Kidney glomerular epithelial cell (primary cell): ENCODE results near the gene CSF1.
"Not testable (repeated sequence)": the region's sequence is repeated elsewhere in the genome, so short reads cannot be mapped to it uniquely, and the experiment has no call there.

ENCODE experiments used
- DNase-seq: peaks from one replicate; lab custom pipeline; 2025; lab: John Stamatoyannopoulos, UW

The CSF1 gene

DNA sequence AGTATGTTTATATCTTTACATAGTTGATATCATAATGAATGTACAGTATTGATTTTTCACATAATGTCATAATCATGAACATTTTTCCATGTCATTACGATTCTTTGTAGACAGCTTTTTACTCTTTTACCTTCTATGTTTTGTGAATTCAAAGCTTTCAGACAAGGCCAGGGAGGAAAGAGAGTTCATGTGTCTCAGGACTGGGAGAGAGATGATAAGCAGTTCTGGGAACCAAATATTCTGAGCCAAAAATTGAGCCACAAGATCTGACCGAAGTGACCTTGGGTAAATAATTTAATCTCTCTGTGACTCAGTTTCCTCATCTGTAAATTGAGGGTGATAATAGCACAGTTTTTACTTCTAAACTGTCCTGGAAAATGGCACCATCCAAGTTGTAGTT is 31.8 kb downstream of the CSF1 start:
- DNase-seq: no peak

DNA sequence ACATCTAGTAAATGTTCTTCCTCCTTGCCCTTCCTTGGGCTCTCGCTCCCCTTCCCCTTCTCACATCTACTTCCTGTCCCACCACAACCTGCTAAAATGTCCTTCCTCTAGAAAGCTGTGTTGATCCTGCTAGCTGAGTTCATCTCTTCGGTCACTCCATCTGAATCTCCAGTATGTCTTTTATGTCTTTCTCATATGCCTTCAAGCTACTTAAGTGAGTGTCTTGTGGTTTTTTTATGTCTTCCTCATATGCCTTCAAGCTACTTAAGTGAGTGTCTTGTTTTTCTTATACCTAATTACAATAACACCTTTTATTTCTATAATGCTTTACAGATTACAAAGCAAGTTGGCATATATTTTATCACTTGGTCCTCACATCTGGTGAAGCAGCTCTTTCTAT is 33.9 kb downstream of the CSF1 start:
- DNase-seq: no peak

DNA sequence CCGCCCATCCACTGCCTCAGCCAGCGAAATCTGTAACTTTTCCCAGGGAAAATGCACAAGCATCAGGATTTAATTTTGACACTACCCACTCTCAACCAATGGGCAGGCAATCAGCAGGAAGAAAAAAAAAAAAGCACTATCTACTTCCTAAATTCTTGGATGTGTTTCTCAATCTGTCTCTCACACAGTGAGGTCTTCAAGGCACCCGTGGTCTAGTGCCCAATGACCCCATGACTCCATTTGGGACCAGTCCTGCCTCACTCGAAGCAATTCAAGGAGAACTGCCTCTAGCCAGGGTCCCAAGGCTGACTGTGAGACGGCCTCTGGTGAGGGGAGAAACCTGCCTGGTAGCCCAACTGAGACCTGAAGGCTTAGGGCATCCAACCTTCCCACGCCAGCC is 35.9 kb downstream of the CSF1 start:
- DNase-seq: no peak

DNA sequence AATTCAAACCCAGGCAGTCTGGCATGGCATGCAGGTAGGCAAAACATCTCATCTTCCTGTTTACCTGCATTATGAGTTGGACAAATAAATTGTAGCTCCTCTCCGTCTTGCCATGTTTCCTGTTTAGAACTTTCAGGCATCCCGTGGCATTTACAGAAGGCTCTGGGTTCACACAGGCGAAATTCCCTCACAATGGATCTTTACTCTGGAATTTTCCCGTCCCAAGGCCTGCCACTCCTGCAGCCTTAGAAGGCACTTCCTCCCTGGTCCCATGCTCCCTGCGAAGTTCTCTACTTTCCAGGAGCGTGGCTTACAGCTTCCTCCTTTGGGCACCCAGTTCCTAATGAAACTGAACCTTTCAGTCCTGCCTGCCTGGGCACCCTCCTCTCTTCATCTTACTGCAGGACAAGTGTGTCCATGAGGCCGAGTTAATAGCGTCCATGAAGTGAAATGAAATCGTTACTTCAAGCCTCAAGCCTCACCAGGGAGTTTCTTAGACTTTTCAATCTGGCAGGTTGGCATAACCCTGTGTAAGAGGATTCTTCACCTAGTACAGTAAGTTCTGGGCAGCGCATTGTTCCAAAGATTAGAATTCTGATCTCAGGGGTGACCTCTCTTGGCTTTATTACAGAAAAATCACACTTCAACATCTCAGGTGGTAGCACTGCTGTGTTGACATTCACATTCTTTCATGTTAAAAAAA is 37.1 kb downstream of the CSF1 start:
- DNase-seq: no peak

DNA sequence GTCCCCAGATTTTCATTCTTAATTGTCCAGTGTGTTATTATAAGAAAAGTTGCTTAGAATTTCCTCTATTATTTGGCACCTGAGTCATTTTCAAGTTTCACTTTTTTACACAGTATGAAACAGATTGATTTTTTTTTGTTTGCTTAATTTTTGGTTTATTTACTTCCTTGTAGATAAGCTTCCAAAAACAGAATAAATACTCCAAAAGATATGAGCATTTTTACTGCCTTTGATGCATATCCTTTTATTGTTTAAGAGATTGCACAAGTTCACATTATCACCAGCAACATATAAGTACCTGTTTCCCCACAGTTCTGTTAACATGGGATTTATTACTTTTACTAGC is 37.6 kb downstream of the CSF1 start:
- DNase-seq: no peak

DNA sequence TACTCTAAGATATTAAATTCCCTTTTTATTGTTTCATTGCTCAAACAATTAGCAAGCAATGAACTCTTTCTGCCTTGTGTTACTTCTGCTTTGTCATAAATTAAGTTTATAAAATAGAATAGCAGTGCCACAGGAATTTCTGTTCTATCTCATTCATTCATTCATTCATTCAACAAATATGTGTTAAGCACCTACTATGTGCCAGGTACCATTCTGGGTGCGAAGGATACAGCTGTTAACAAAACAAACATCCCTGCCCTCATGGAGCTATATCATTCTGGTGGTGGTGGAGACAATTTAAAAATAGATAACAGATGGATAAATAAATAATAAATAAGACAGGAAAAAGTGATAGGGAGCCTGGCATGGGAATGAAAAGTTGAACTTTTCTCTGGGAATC is 39.4 kb downstream of the CSF1 start:
- no peak for DNase-seq

DNA sequence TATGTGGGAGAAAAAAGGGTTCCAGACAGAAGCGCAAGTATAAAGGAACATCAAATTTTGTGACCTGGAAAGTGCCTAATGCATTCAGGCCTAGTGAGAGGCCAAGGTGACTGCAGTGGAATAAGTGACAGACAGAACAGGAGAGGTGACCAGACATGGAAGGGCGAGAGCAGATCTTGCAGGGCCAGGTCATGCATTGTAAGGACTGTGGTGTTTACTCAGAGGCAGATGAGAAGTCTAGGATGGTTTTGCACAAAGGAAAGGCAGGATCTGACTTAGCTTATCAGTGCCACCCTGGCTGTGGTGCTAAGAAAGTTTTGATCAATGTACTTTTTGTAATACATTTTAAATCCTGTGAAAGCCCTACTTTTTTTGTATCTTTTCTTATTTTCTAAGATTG is 39.9 kb downstream of the CSF1 start:
- no peak for DNase-seq

DNA sequence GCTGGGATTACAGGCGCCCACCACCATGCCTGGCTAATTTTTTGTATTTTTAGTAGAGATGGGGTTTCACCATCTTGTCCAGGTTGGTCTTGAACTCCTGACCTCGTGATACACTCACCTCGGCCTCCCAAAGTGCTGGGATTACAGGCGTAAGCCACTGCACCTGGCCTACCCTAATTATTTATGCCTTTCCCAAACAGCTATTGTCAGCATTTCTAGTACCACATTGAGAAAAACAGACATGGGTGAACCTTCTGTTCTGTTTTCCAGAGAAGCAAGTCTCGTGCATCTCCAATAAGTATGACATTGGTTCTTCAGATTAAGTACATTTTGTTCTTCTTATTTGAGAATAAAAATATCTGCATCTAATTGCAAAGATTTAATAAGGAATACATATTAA is 40.9 kb downstream of the CSF1 start:
- not testable (repeated sequence) for DNase-seq

DNA sequence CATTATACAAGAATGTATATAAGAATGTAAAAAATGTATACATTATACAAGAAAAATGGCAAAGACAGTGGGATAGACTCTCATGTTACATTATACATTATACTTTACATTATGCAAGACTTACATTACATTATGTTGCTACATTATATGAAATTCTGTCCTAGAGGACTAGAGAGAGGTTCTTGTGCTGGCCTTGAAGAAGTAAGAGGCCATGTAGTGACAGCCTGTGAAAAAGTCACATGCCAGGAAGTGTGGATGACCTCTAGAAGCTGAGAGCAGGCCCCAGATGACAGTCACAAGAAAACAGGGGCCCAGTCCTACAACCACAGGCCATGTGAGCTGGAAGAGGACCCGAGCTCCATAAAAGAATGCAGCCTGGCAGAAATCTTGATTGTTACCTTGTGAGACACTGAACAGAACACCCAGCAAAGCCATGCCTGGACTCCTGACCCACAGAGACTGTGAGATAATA is 43.4 kb downstream of the CSF1 start:
- no peak for DNase-seq

DNA sequence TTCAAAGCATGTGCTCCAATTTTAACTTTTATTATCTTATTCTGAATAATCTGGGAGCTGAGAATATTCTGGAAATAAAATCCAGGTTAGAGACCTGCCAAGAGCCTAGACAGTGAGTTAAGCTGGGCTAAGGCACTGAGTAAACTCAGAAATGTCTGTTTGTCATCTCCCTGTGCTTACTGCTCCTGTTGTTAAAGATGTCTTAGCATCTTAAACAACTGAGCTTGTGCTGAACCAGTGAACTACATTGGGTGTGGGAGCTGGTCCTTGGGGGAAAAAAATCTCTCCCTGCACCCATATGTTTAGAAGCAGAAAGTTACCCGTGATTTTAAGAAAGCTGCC is 49.0 kb downstream of the CSF1 start:
- DNase-seq: no peak

DNA sequence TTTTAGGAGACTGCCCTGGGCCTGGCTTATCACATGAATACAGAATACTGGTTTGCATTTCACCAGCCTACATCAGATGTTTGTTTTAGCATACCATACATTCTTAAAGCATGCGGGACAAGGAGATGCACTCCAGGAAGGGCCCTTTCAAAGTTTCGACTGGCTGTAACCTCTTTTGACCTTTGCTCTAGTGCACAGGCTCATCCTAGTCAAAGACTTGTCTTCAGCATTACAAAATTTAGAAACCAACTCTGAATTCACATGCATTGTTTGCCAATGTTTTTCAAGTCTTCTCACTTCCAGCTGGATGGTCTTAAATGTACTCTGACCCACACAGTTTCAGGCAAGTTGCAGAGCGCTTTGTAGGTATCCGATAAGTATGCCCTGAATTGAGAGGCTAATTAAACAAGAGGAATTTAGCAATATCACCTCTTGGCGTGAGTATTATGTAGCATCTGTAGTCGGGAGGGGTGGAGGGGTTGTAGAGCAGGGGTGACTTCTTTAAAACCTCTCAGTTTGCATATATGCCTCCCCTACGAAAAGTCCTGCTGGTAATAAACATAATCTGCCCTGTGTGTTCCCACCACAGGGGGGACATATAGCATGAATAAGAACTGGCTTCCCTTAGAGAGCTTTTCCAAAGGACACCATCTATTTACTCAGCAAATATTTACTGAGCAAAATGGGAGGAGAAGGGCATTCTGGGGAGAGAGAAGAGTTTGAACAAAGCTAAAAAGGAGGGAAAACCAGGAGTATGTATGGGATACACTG is 49.5 kb downstream of the CSF1 start:
- peak; percentile 65 for DNase-seq

DNA sequence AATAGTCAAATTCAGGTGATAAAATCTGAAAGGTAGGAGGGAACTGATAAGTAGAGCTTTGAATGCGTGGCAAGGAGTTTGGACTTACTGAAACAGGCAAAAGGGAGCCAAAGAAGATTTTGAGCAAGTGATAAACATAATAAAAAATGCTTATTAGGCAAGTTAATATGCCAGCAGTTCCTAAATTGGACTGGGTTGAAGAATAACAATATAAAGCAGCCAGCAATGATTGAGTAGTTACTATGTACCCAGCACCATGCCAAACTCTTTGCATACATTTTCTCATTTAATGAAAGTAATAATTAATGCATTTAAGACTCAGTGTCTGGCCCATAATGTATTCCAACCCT is 50.1 kb downstream of the CSF1 start:
- no peak for DNase-seq

DNA sequence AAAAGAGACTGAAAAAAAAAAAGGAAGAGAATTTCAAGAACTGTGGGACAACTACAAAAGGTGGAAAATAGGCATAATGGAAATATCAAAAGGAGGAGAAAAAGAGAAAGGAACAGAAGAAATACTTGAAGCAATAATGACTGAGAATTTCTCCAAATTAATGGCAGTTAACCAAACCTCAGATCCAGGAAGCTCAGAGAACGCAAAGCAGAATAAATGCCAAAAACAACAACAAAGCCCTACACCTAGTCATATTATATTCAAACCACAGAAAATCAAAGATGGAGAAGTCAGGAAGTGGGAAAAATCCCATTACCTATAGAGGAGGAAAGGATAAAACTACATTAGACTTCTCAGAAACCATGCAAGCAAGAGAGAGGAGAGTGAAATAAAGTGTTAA is 53.2 kb downstream of the CSF1 start:
- DNase-seq: no peak

DNA sequence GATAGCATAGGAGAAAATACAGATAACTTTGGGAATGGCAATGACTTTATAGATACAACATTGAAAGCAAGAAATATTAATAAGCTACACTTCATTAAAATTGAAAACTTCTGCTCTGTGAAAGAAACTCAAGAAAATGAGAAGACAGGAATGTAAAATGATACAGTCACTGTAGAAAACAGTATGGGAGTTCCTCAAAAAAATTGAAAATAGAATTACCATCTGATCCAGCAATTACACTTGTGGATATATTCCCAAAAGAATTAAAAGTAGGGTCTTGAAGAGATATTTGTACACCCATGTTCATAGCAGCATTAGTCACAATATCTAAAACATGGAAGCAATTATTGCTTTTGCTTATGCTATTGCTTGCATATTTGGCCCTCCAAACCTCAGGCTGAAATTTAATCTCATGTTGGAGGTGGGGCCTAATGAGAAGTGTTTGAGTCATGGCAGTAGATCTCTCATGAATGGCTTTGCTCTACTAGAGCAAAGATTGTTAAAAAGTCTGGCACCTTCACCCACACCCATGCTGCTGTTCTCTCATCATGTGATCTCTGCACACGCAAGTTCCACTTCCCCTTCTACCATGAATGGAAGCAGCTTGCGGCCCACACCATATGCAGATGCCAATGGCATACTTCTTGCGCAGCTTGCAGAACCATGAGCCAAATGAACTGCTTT is 58.6 kb downstream of the CSF1 start:
- no peak for DNase-seq

DNA sequence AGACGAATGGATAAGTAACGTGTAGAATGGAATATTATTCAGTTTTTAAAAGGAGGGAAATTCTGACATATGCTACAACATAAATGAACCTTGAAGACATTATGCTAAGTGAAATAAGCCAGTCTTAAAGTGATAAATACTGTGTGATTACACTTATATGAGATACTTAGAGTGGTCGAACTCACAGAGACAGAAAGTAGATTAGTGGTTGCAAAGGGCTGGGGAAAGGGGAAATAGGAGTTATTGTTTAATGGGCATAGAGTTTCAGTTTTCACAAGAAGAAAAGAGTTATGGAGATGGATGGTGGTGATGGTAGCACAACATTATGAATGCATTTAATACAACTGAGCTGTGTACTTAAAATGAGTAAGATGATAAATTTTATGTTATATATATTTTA is 59.3 kb downstream of the CSF1 start:
- DNase-seq: no peak

DNA sequence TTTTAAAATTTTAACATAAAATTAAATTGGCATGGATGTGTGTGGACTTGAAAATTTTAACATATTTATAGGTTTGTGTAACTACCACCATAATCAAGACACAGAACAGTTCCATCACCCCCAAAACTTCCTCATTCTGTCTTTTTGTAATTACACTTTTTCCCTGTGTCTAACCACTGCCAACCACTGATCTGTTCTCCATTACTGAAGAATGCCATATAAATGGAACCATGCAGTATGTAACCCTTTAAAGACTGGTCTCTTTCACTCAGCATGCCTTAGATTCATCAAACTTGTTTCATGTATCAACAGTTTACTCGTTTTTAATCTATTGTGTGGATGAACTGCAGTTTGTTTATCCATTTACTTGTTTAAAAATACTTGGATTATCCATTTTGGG is 60.9 kb downstream of the CSF1 start:
- no peak for DNase-seq

DNA sequence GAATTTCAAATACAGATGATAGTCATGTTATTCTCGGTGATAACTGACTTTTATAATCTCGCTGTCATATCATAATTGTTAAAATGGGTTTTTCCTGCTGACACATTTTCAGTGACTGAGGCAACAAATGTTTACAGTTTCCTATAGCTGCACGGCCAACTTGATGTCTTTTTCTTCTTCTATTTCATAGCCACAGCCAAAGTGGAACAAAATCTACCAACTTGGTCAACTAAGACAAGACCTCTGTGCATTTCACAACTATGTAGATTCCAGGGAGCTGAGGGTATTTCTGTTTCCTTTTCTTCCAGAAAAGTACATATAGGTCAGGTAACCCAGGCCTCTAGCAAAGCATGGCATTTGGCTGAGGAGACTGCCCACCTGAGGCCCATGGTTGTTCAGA is 63.5 kb downstream of the CSF1 start:
- no peak for DNase-seq

DNA sequence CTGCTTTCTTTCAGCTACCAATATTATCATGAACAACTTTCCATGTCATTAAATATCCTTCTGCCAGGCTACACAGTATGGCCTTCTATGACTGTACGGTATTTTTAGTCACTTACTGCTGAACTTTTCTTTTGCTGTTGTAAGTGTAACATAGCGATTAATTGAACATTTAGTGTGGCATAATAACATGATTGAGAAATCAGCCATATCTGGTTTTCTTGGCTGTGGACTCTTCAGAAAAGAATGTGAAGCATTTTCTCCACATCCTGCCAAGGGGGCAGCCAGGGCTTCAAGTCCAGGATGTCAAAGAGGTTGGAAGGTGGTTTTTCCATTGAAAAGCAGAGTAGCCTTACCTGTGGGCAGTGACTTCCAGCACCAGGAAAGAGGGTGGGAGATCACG is 65.1 kb downstream of the CSF1 start:
- DNase-seq: peak; percentile 71

DNA sequence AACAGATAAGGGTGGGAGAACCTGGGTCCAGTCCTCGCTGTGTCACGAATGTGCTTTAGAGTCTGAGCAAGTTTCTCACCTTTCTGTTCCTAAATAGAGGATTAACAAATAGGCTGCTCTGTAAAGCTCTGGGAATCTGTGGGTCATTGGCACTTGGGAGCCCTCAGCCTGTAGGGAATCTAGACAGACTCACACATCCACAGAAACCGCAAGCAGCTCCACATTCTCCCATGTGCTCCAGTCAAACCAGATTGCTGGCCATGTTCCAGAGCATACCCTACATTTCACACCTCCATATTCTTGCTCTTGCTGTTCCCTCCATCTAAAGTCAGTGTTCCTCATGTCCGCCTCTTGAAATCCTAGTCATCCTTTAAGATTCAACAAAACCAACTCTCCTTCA is 66.1 kb downstream of the CSF1 start:
- no peak for DNase-seq

DNA sequence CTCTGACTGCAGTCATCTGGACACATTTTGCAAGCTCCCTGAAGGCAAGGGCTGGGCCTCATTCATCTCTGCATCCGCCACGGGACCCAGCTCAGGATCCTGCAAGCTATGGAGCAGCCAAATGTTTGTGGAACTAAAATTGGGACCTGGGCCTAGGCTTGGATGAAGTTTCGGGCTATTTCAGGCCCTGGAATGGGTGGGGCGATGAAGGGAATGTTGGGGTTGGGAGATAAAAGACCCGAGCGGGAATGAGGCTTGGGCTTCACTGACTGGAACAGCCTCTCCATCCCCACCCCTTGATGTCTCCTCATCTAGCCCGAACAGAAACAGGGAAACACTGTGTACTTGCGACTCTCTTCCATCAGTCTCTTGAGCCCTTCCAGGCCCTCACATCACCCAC is 66.6 kb downstream of the CSF1 start:
- DNase-seq: no peak

DNA sequence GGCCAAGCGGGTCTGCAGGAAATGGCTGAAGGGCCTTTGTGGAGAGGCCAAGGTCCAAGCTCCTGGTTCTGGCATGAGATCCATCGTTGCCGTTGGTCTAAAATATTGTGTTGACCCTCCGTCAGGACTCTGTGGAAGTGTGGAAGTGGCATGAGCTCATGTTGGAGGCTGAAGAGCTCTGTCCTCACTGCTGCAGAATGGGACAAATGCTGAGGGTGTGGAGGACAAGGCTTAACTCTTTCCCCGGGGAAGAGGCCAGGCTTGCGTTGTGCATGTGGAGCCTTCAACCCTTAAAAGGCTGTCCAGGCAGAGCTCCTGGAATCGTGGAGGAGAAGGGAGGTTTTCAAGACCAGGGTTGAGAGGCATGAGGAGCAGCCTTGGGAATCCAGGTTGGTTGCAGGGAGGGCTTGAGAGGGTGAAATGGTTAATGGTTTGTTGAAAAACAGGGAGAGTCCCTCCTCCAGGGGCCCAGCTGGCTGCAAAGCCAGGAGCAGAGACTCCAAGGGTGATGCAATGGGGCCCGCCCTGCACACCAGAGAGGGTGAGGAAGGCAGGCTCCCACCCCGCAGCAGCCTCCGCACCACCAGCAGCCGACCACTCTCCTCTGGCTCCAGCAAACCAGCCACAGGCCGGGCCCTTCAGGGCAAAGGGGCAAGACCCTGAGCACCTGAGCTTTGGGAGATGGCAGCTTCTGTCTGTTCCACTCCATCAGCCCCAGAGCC is 67.2 kb downstream of the CSF1 start:
- DNase-seq: no peak

DNA sequence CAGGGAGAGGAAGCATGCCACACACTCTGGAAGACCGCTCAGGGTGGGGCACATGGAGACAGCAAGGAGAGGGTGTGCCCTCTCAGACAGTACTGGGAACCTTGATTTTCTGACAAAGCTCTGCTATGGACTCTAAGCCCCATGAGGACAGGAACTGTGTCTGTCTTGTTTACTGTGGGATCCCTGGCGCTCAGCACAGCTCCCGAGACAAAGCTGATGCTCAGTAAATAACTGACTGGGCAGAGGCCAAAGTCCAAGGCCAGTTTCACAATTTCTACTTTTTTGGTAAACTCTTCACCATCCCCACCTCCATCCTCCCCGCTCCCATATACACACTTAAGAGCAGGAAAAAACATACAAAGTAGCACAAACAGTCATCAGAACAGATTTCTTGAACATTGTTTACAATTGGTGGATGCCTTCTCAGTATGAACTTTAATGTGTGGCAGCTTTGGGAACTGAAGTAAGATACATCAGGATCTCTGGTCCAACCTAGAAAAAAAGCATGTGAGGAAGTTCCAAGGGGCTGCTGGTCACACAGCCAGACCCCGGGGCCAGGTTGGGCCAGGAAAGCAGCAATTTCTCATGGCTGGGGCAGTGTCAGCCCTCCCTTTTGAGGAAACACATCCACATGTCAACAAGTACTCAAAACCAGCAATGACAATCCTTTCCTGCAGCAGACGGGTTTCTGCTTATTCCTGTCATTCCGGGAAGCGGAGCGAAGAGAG is 68.3 kb downstream of the CSF1 start:
- DNase-seq: no peak
